UCSD-AML1 (cell line): ENCODE data around the gene LRIT3.

Experiments used
- DNase-seq: peaks from one replicate; lab custom pipeline; 2025; ENCODE audit not compliant: unreplicated experiment; lab: John Stamatoyannopoulos, UW

Gene LRIT3, protein sequence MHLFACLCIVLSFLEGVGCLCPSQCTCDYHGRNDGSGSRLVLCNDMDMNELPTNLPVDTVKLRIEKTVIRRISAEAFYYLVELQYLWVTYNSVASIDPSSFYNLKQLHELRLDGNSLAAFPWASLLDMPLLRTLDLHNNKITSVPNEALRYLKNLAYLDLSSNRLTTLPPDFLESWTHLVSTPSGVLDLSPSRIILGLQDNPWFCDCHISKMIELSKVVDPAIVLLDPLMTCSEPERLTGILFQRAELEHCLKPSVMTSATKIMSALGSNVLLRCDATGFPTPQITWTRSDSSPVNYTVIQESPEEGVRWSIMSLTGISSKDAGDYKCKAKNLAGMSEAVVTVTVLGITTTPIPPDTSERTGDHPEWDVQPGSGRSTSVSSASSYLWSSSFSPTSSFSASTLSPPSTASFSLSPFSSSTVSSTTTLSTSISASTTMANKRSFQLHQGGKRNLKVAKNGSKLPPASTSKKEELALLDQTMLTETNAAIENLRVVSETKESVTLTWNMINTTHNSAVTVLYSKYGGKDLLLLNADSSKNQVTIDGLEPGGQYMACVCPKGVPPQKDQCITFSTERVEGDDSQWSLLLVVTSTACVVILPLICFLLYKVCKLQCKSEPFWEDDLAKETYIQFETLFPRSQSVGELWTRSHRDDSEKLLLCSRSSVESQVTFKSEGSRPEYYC

DNA sequence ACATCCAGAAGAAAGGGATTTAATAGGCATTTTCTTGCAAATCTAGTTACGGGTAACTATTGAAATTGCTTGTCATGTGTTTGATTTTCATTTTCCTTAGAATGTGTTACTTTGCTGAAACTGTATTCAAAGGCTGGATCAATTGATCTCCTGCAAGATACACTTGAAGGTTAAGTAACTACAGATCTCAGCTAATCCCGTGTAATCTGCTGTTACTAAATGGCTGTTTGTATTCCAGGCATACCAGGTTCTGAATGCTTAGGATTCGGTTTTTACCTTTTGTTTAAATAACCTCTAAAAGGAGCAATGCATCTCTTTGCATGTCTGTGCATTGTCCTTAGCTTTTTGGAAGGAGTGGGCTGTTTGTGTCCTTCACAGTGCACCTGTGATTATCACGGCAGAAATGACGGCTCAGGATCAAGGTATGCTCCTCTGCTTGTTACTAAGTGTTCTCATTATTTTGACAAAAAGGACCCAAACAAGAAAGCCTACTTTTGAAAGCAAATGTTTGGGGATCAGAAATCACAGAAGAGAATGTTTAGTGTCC, at the start of gene LRIT3:
Gene LRIT3 (plus strand): TSS at position 212 of the 547 bp plus-strand sequence. CDS start 95 bp downstream, at position 307.
- no peak for DNase-seq

DNA sequence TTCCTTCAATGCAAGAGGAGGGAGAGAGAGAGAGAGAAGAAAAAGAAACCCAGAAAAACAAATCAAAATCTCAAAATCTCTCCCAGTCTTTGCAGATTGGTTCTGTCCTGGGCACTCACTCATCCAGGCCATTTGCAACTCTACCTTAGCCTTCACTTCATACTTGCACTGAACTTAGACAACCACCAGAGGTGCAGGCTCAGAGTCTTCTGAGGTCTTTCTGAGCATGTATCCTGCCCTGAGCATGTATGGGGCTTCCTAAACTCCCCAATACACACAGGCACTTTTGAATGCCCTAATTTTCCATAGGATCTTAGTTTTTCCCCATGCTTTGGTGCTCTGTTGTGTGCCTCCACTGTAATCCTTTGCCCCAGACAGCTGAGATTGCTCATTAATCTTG, 49.0 kb upstream of the LRIT3 start:
- no peak for DNase-seq

DNA sequence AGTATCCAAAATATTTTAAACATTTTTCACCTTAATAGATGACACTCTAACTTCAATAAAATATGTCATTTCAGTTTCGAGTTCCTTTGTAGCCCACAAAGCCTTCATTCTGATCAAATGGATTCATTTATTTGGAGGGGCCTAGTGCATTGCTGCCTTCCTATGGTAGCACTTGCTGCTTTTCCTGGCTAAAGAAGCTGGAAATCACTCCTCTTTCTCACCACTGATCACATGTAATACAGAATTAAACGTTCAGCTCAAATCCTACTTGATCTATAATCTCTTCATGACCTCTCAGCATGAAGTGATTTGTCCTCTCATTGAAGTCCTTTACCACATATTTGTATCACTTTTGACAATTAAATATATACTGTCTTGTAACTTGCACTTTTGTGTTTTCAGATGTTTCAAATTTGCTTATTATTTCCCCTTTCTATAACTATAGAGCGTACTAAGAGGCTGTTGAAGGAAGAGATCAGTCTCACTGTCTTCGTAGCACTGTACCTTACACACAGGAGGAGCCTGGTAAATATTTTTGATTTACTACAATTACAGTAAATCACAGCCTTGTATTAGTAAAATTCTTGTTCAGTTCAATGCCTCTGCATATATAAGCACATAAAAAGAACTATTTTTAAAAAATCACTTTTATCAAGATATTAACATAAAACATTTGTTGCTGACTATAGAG, 46.7 kb upstream of the LRIT3 start:
- no peak for DNase-seq

DNA sequence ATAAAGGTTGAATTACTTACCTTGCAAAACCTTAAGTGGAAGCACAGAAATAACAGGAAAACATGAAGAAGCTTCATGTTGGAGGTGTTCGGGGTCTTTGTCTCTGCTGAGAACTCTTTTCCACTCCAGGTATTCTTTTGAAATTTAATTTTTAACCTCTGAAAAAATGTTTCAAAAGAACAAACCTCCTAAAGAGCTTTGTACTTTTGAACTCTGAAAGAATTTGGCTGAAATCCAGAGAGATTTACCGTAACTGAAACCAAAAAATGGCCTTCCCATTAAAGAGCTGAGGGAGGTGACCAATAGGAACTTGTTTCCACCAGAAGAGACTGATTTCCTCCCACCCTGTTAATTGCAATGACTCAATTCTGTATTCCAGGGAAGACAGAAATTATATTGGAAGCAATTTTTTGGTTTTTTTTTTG, 46.0 kb upstream of the LRIT3 start, which contains the start of gene CFI:
Gene CFI (minus strand): TSS at position 105 of the 425 bp plus-strand sequence. CDS start 28 bp downstream, at position 77.
- no peak for DNase-seq

DNA sequence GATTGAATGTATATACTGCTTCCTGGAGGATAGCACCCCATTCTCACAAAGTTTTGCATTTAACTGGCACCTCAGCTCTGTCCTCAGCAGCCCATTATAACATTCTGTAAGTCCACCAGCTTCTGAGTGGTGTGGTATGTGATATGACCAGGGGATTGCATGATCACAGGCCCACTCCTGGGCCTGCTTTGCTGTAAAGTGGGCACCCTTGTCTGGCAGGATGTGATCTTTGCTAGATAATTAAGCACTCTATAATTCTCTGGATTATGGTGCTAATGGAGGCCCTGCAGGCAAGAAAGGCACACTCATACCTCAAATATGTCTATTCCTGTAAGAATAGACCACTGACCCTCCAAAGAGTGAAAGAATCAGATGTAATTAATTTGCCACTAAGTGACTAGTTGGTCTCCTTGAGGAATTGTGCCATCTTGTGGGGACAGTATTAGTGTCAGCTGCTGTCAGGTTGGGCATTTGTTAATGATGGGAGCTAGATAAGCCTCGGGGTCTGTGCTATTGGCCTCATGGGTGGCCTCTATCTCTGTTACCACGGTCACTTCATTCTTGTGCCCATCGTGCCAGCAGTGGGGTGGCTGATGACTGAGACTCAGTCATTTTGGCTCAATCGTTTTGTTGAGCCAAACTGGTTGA, 43.9 kb upstream of the LRIT3 start:
- peak; percentile 18 for DNase-seq

DNA sequence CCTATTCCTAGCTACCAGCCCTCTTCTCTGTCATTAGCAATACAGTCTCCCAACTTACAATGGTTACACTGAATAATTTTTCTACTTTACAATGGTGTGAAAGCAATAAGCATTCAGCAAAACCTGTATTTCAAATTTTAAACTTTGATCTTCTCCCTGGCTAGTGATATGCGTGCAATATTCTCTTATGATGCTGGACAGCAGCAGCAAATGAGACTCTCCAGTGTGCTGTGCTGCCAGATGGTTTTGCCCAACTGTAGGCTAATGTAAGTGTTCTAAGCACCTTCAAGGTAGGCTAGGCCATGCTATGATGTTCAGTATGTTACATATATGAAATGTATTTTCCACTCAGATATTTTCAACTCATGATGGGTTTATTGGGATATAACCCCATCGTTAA, 38.3 kb upstream of the LRIT3 start:
- DNase-seq, result no peak

DNA sequence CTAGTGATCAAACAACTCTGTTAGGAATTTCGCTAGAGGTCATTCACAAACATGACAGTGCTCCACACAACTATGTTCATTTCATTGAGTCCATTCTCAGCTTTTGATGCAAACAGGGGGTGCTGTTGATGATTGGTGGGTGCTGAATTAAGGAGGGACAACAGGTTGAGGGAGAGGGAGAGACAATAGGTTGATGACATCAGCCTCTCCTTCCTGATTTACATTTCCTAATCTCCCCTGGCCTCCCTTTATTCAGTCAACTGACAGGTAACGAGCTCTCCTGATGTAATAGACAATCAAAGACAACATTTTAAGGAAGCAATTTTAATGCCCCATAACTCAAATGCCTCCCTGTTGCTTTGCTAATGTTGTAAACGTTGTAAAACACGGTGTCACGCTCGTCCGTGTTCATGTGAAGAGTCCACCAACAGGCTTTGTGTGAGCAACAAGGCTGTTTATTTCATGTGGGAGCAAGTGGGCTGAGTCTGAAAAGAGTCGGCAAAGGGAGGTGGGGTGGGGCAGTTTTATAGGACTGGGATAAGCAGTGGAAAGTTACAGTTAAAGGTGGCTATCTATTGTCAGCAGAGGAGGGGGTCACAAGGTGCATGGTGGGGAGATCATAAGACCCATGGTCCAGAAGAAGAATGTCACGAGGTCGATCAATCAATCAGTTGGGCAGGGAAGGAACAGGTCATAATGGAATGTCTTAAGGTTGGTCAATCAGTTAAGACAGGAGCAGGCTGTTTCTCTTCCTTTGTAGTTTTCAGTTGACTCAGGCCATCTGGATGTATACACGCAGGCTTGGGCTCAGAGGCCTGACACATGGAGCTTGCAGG, 37.1 kb upstream of the LRIT3 start:
- no peak for DNase-seq

DNA sequence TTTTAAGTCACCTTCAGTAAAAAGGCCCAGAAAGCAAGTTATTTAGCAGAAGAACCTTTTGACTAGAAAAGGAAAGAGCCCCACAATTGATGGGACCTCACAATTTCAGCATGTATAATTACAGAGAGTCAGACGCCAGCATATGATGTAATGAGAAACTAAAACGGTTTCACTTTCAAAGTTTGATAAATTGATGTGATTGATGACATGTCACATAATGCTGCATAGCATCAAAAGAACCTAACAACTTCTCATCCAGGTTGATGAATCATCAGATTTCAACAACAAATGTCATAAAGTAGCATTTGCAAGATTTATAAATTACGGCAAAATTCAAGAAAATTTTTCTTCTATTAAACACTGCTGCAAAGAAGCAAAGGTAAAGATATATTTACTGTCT, 36.2 kb upstream of the LRIT3 start:
- DNase-seq, result no peak

- peak; percentile 89 for DNase-seq
Observed at GRCh38 chr4:109815151-109816081, 32.5 kb upstream of the LRIT3 start, which contains the start of gene GAR1. Gene GAR1 (plus strand): TSS chr4:109815762. CDS start chr4:109816165, 403 bp downstream.

GRCh38 chr4:109816082-109816442, 31.8 kb upstream of the LRIT3 start:
- DNase-seq, result peak; percentile 44

DNA sequence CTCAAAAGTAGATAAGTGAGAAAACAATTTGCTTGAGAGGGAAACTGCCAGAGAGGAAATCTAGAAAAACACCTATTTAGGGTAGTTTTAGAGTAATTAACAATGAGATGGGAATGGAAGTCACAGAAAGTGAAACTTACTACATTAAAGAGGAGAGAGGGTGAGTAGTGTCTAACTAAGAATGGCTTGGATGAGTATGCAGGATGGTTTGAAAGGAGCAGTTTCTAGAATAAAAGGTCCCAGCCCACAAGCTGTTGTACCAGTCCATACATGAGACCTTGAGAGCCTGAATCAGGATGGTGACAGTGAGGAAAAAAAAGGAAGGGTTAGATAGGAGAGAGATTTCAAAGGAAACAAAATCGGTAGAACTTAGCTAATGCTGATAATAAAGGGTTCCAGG, 31.0 kb upstream of the LRIT3 start:
- DNase-seq, result no peak

- no peak for DNase-seq
Observed at GRCh38 chr4:109818268-109818667, 29.6 kb upstream of the LRIT3 start.

- DNase-seq, result no peak
Observed at GRCh38 chr4:109820563-109820962, 27.3 kb upstream of the LRIT3 start.

DNA sequence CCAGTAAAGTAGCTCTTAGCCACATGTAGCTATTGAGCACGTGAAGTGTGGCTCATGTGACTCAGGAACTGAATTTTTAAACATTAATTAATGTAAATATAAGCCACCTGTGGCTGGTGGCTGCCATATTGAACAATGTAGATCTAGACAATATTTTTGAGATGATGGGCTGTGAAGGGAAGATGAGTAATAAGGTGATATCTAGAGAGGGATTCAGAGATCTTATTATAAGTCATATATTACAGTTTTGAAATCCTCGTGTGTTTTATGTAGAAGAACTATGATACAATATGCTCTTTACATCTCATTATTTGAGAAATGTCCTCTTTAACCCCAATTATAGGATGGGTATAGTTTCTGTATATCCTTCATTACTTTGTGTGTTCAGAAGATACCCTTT, 26.7 kb upstream of the LRIT3 start:
- no peak for DNase-seq

DNA sequence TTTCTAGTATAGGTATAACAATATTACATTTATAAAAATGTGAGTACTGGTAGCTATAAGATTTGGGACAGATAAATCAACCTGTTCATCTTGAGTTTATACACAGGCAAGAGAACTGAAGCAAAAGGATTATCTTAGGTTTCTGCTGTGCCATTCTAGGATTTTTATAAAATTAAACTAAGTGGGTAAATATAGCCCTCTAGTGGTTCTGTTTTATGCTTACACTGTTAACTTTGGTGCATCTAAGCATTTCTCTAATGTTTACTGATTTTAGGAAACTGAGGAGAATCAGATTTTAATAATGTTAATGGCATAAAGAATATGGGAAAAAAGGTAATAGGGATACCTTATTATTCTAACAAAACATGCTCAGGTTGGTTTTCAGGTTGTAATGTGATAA, 21.2 kb upstream of the LRIT3 start:
- no peak for DNase-seq

- no peak for DNase-seq
Observed at GRCh38 chr4:109827672-109828071, 20.2 kb upstream of the LRIT3 start, which contains the start of gene RRH. Gene RRH (plus strand): TSS chr4:109827972. CDS start chr4:109828028, 56 bp downstream.

DNA sequence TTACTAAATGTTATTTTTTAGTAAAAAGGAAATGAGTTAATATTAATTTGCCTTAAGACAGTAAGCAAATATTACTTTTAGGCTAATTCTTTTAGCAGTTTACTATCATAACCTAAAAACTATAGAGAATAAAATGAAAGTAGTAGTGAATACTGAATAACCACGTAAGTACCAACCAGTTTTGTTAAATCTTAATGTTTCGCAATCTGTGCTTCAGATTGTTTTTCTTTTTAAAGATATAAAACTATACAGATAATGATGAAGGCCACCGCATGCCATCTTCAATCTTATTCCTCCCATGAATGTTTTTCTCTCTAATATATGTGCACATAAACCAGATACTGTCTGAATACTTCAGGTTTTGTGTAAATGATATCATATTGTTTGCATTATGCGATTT, 14.2 kb upstream of the LRIT3 start:
- no peak for DNase-seq

DNA sequence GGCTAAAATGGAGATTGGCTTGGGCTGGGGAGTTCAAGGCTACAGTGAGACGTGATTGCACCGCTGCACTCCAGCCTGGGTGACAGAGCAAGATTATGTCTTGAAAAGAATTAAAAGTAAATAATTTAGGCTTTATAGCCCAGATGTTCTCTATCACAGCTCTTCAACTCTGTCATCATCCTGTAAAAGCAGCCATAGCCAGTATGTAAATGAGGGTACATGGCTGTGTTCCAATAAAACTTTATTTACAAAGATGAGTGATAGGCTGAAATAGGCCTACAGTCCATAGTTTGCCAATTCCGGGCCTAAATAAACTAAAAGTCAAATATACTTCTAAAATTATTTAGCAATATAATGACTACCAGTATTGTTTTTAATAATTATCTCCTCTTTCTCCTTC, 10.9 kb upstream of the LRIT3 start:
- DNase-seq, result no peak
